Omental fat pad (tissue), 4 donors: ENCODE results near the gene YPEL5. TPM values are rescaled to one million over a fixed set of nuclear protein-coding genes. Genes with fewer than 3 reads are reported as not detected.
A peak's percentile ranks its signal among the peaks of the same experiment; 100 is the strongest.

Experiments used
- ATAC-seq: fragments of 150-250 bp; one replicate; pipeline ENCODE4 v1.9.1; 2016; ENCODE audit warnings: mild to moderate bottlenecking, moderate library complexity; ENCODE audit not compliant: low FRiP score
- DNase-seq: peaks from one replicate; pipeline ENCODE4 v3.0.0-alpha.2; 2019; ENCODE audit warnings: low spot score
- CTCF ChIP-seq, 3 donors: fragments of 450-650 bp; IDR thresholded peaks; one replicate each; pipeline ENCODE4 v1.5.1; 2016 to 2017; ENCODE audit warnings: antibody characterized with exemption in 3 of 3, mild to moderate bottlenecking in 3 of 3, moderate library complexity in 2 of 3
- total RNA-seq, 4 donors: library from RNA; depleted of rRNA; stranded (reverse); fragments of >200 nt; gene quantifications; one replicate each; pipeline ENCODE4 v1.1.0, GENCODE V29; 2016

The YPEL5 gene
- total RNA-seq, 4 donors from 2014 or later, result 69.1 to 254 (median 80.1) TPM

- DNase-seq (no peak), ATAC-seq (no peak)
- TF ChIP-seq CTCF (IDR thresholded peaks at IDR 0.05), result no peak
These were observed 18.8 kb downstream of the YPEL5 start for GRCh38 chr2:30165617-30166016.

- DNase-seq (no peak), ATAC-seq (no peak)
- no peak for TF ChIP-seq CTCF (IDR thresholded peaks at IDR 0.05)
These were observed 25.8 kb downstream of the YPEL5 start for GRCh38 chr2:30172627-30173026.

GRCh38 chr2:30177440-30177839, 30.6 kb downstream of the YPEL5 start:
- no peak for ATAC-seq
- no peak for TF ChIP-seq CTCF (IDR thresholded peaks at IDR 0.05)
- no peak for DNase-seq

- no peak for ATAC-seq
- DNase-seq, result no peak
- TF ChIP-seq CTCF (IDR thresholded peaks at IDR 0.05), result no peak
These were observed 31.1 kb downstream of the YPEL5 start for GRCh38 chr2:30177956-30178355.

GRCh38 chr2:30178618-30179434, 32.0 kb downstream of the YPEL5 start:
- ATAC-seq, result peak; percentile 91

GRCh38 chr2:30179536-30179935, 32.7 kb downstream of the YPEL5 start:
- DNase-seq, result no peak
- no peak for TF ChIP-seq CTCF (IDR thresholded peaks at IDR 0.05)
- no peak for ATAC-seq

More at GRCh38 chr2:30178618-30179434, 32.0 kb downstream of the YPEL5 start:
- no peak for DNase-seq
- TF ChIP-seq CTCF (IDR thresholded peaks at IDR 0.05), result no peak

- no peak for ATAC-seq
These were observed 33.4 kb downstream of the YPEL5 start for GRCh38 chr2:30180226-30180625.

More at GRCh38 chr2:30180226-30180625, 33.4 kb downstream of the YPEL5 start:
- no peak for DNase-seq
- no peak for TF ChIP-seq CTCF (IDR thresholded peaks at IDR 0.05)
